H1 (cell line): ENCODE results near the gene RND2. TPM values are rescaled to one million over a fixed set of nuclear protein-coding genes. Genes with fewer than 3 reads are reported as not detected.
A peak's percentile ranks its signal among the peaks of the same experiment; 100 is the strongest.

Experiments used
- CTCF ChIA-PET: fragments of 300-600 bp; sonication (Branson Sonifier 250); formaldehyde crosslinking; loops from one replicate; lab custom pipeline; 2021; ENCODE audit not compliant: partially characterized antibody; lab: Charles Lee
- POLR2A ChIA-PET: fragments of 300-600 bp; sonication (Branson Sonifier 250); formaldehyde crosslinking; loops from one replicate; lab custom pipeline; 2021; ENCODE audit warnings: inconsistent platforms; ENCODE audit not compliant: partially characterized antibody; lab: Charles Lee
- DNase-seq, 2 experiments: peaks; one replicate each; pipeline versions ENCODE4 v3.0.0 to v3.0.0-alpha.2; 2010 to 2022; ENCODE audit warnings: low spot score in 2 of 2, low read depth in 1 of 2, mixed read lengths in 1 of 2
- FAIRE-seq: peaks from 2 replicates; lab custom pipeline; 2011; peaks lifted over from hg19 to GRCh38; lab: Jason Lieb, UNC
- H2AFZ ChIP-seq: 2 replicates; pipeline ENCODE4 v1.8.1; 2012; ENCODE audit warnings: low read length, inconsistent platforms
- H2AK5ac ChIP-seq: 2 replicates; pipeline ENCODE4 v1.6.1; 2013; ENCODE audit warnings: low read depth, low read length
- H2BK120ac ChIP-seq: replicated peaks from 2 replicates; pipeline ENCODE3; 2013; ENCODE audit warnings: low read depth, low read length, inconsistent platforms
- H2BK12ac ChIP-seq: 2 replicates; pipeline ENCODE4 v1.6.1; 2013; ENCODE audit warnings: low read depth, low read length
- H2BK15ac ChIP-seq: 2 replicates; pipeline ENCODE4 v1.6.1; 2013; ENCODE audit warnings: low read length
- H2BK20ac ChIP-seq: 2 replicates; pipeline ENCODE4 v1.6.1; 2013; ENCODE audit warnings: low read length
- H2BK5ac ChIP-seq: 2 replicates; pipeline ENCODE4 v1.6.1; 2013; ENCODE audit warnings: low read depth, low read length
- H3K14ac ChIP-seq: 2 replicates; pipeline ENCODE4 v1.6.1; 2013; ENCODE audit warnings: inconsistent platforms; ENCODE audit not compliant: insufficient read length
- H3K18ac ChIP-seq: 2 replicates; pipeline ENCODE4 v1.6.1; 2013; ENCODE audit warnings: low read length; ENCODE audit errors: extremely low read depth
- H3K23ac ChIP-seq: 2 replicates; pipeline ENCODE4 v1.6.1; 2013; ENCODE audit warnings: inconsistent platforms; ENCODE audit not compliant: insufficient read length
- H3K23me2 ChIP-seq: 2 replicates; pipeline ENCODE4 v1.6.1; 2013; ENCODE audit warnings: low read depth, low read length
- H3K27ac ChIP-seq: 2 replicates; pipeline ENCODE4 v1.6.1; 2011; ENCODE audit warnings: low read depth, low read length, inconsistent platforms
- H3K27me3 ChIP-seq, 4 experiments: replicated peaks in 1 of 4; 1 replicate in 1 of 4; 2 replicates in 3 of 4; pipeline versions ENCODE4 v1.6.1 to v1.8.1; 2011 to 2013; ENCODE audit warnings: low read length in 3 of 4, mild to moderate bottlenecking in 3 of 4, inconsistent platforms in 2 of 4, mixed read lengths in 2 of 4, moderate library complexity in 1 of 4; ENCODE audit not compliant: control insufficient read depth in 3 of 4, insufficient read depth in 3 of 4; ENCODE audit errors: extremely low read depth in 1 of 4
- H3K36me3 ChIP-seq, 4 experiments: 2 replicates each; pipeline versions ENCODE4 v1.6.1 to v1.8.1; 2011 to 2013; ENCODE audit warnings: mild to moderate bottlenecking in 4 of 4, low read length in 3 of 4, moderate library complexity in 2 of 4, control low read depth in 1 of 4, inconsistent platforms in 1 of 4; ENCODE audit not compliant: insufficient read depth in 4 of 4, control insufficient read depth in 2 of 4
- H3K4ac ChIP-seq: replicated peaks from 2 replicates; pipeline ENCODE3; 2013; ENCODE audit warnings: low read length, low read depth, mixed read lengths, inconsistent platforms; ENCODE audit not compliant: insufficient read length
- H3K4me1 ChIP-seq, 4 experiments: replicated peaks in 1 of 4; 1 replicate in 1 of 4; 2 replicates in 3 of 4; pipeline versions ENCODE4 v1.6.1 to v1.8.1; 2011 to 2013; ENCODE audit warnings: low read length in 3 of 4, inconsistent platforms in 2 of 4, mixed read lengths in 1 of 4; ENCODE audit not compliant: insufficient read depth in 4 of 4, control insufficient read depth in 3 of 4
- H3K4me2 ChIP-seq, 2 experiments: 2 replicates each; pipeline versions ENCODE4 v1.6.1 to v1.8.1; 2011 to 2013; ENCODE audit warnings: low read depth in 2 of 2, low read length in 2 of 2, control low read depth in 1 of 2, inconsistent platforms in 1 of 2, mild to moderate bottlenecking in 1 of 2; ENCODE audit not compliant: insufficient read depth in 1 of 2
- H3K4me3 ChIP-seq, 4 experiments: fragments of 200-600, 300-600 bp in 1 of 4; sonication (generic), shearing (Covaris generic), sonication (Bioruptor Twin) in 1 of 4; 2 replicates each; pipeline versions ENCODE4 v1.5.1 to v1.8.1; 2011 to 2016; ENCODE audit warnings: low read length in 4 of 4, low read depth in 3 of 4, control low read depth in 2 of 4, inconsistent platforms in 2 of 4, mild to moderate bottlenecking in 2 of 4, mixed read lengths in 1 of 4, moderate library complexity in 1 of 4; ENCODE audit not compliant: insufficient read depth in 2 of 4; ENCODE audit errors: extremely low read depth in 1 of 4
- H3K56ac ChIP-seq: replicated peaks from 2 replicates; pipeline ENCODE3; 2013; ENCODE audit warnings: low read depth, mild to moderate bottlenecking, mixed read lengths, low read length, inconsistent platforms; ENCODE audit not compliant: insufficient read length
- H3K79me1 ChIP-seq: 2 replicates; pipeline ENCODE4 v1.6.1; 2013; ENCODE audit warnings: low read depth, low read length, control low read depth
- H3K79me2 ChIP-seq, 2 experiments: 2 replicates each; pipeline versions ENCODE4 v1.6.1 to v1.8.1; 2012 to 2013; ENCODE audit warnings: low read length in 2 of 2, mild to moderate bottlenecking in 2 of 2, inconsistent platforms in 1 of 2; ENCODE audit not compliant: insufficient read depth in 2 of 2, control insufficient read depth in 1 of 2
- H3K9ac ChIP-seq, 4 experiments: replicated peaks in 1 of 4; 1 replicate in 1 of 4; 2 replicates in 3 of 4; pipeline versions ENCODE4 v1.6.1 to v1.8.1; 2011 to 2013; ENCODE audit warnings: low read depth in 3 of 4, low read length in 3 of 4, control low read depth in 2 of 4, mild to moderate bottlenecking in 2 of 4, moderate library complexity in 2 of 4, inconsistent platforms in 1 of 4; ENCODE audit errors: extremely low read depth in 1 of 4
- H3K9me3 ChIP-seq, 2 experiments: 2 replicates each; pipeline versions ENCODE4 v1.6.1 to v1.8.1; 2012 to 2013; ENCODE audit warnings: mild to moderate bottlenecking in 2 of 2, moderate library complexity in 2 of 2, control low read depth in 1 of 2, inconsistent platforms in 1 of 2, low read depth in 1 of 2, low read length in 1 of 2, mixed read lengths in 1 of 2; ENCODE audit not compliant: insufficient read depth in 2 of 2
- H4K20me1 ChIP-seq, 2 experiments: replicated peaks in 1 of 2; 2 replicates each; pipeline versions ENCODE3 to v1.8.1; 2011 to 2013; ENCODE audit warnings: inconsistent platforms in 2 of 2, low read length in 2 of 2, mild to moderate bottlenecking in 1 of 2; ENCODE audit not compliant: insufficient read depth in 2 of 2, control insufficient read depth in 1 of 2
- H4K5ac ChIP-seq: 2 replicates; pipeline ENCODE4 v1.6.1; 2013; ENCODE audit warnings: low read length, low read depth, mixed read lengths, inconsistent platforms; ENCODE audit not compliant: insufficient read length
- H4K8ac ChIP-seq: 2 replicates; pipeline ENCODE4 v1.8.0; 2013; ENCODE audit warnings: mild to moderate bottlenecking, moderate library complexity, low read length, inconsistent platforms; ENCODE audit not compliant: insufficient read depth; ENCODE audit errors: extremely low read depth
- H4K91ac ChIP-seq: replicated peaks from 2 replicates; pipeline ENCODE3; 2013; ENCODE audit warnings: low read length, mixed read lengths, inconsistent platforms; ENCODE audit not compliant: insufficient read length
- KDM4A ChIP-seq: IDR thresholded peaks from one replicate; pipeline ENCODE4 v1.7.1; 2012; ENCODE audit warnings: low read depth, mild to moderate bottlenecking, moderate library complexity, low read length, inconsistent platforms; ENCODE audit not compliant: severe bottlenecking
- SP1 ChIP-seq: IDR thresholded peaks from 2 replicates; pipeline ENCODE4 v1.6.1; 2011; ENCODE audit warnings: low read depth, low read length
- SUZ12 ChIP-seq: fragments of 200-600 bp; sonication (generic); IDR thresholded peaks from 2 replicates; pipeline ENCODE4 v1.6.1; 2012; ENCODE audit warnings: mild to moderate bottlenecking, inconsistent platforms, low read length, moderate library complexity, mixed read lengths
- WGBS, 2 experiments: shearing (Covaris generic) in 1 of 2; methylation state at CpG; one replicate each; pipeline versions ENCODE4 v1.1.6 to v1.1.7; 2013 to 2015; ENCODE audit warnings: low lambda C conversion rate in 2 of 2, mixed read lengths in 2 of 2, inconsistent platforms in 1 of 2, low coverage in 1 of 2, missing lambda C conversion rate in 1 of 2; ENCODE audit not compliant: insufficient replicate concordance in 2 of 2, insufficient coverage in 1 of 2, insufficient read length in 1 of 2; ENCODE audit errors: extremely low coverage in 1 of 2, missing lambda C conversion rate in 1 of 2; 5-methylcytosine and 5-hydroxymethylcytosine counted together
- polyA plus RNA-seq, 7 experiments: library from polyadenylated mRNA; depleted of rRNA in 3 of 7; stranded (reverse) in 5 of 7; unstranded in 2 of 7; fragments of >200 nt in 5 of 7; fragments of 200-250 nt in 2 of 7; gene quantifications; 1 replicate in 5 of 7; 2 replicates in 1 of 7; 4 replicates in 1 of 7; pipeline versions ENCODE4 v1.2.1 to v1.2.3, GENCODE V29; 2011 to 2013; ENCODE audit warnings: missing spikeins in 2 of 7, mixed read lengths in 2 of 7
- total RNA-seq: library from RNA; stranded (reverse); fragmentation: NEBNext Ultra II Directional; extraction: Animal tissue kit (Norgen Biotek cat#: 25700); gene quantifications from 2 replicates; pipeline ENCODE4 v1.2.1, GENCODE V29; 2021

The RND2 gene
- total and polyA plus RNA-seq, 2 of the 8 experiments (the other 6 are each of a cell fraction or from before 2014, with no cell fraction given), result 51.3 to 61.4 TPM

DNA sequence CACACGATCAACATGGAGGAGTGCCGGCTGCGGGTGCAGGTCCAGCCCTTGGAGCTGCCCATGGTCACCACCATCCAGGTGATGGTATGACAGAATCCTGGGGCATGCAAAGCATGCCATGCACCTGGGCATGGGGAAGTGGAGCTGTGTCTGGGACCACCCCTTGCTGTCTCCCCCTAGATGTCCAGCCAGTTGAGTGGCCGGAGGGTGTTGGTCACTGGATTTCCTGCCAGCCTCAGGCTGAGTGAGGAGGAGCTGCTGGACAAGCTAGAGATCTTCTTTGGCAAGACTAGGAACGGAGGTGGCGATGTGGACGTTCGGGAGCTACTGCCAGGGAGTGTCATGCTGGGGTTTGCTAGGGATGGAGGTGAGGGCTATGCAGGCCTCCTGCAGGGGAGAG lies 11.7 kb upstream of the RND2 start:
- H3K79me2 ChIP-seq, result peaks cover 0 to 6% of the 10 kb centered on the region in 2 experiments; a peak in 1 of 4 replicates
- DNase-seq (no peak), FAIRE-seq (no peak)
- 0 out of 2 replicates have a peak overlapping the region, but pooled peaks have one; percentile 27 for H2BK12ac ChIP-seq
- H3K9me3 ChIP-seq, result no peaks in the 10 kb centered on the region
- POLR2A ChIA-PET, result interaction anchor here (0.9 to 7.5 kb wide), 10 partner anchors 8 to 335 kb away, joined by 3 to 104 read pairs (median 4); partner anchors contain the start of genes IFI35, RPL27 and VAT1
- no peak overlapping the region for H3K9ac ChIP-seq
- 94% methylated on average over 8 of the region's 8 CpGs; no CpG with 5 or more reads in 1 of the 2 experiments for WGBS, 2 experiments
- no peak overlapping the region for H3K23ac ChIP-seq
- H4K20me1 ChIP-seq, result peaks cover 8% of the 10 kb centered on the region in 2 experiments
- no peak overlapping the region for H3K14ac ChIP-seq
- no peak overlapping the region for H2BK120ac ChIP-seq
- no peak overlapping the region for H3K4ac ChIP-seq
- no peaks in the 10 kb centered on the region; the same call in 1 of the 2 replicates for H3K23me2 ChIP-seq
- H2AFZ ChIP-seq, result no peak overlapping the region
- peak overlapping the region; percentile 80; the same call in 1 of the 2 replicates for H4K8ac ChIP-seq
- peaks cover 2 to 9% (median 4%) of the 10 kb centered on the region in 4 experiments; a peak in 6 of 7 replicates for H3K4me1 ChIP-seq
- no peak overlapping the region for H2BK20ac ChIP-seq
- no peak overlapping the region for H3K27ac ChIP-seq
- no peak overlapping the region for H3K4me3 ChIP-seq
- H2BK5ac ChIP-seq, result peak overlapping the region; percentile 44; the same call in 1 of the 2 replicates
- no peak overlapping the region for H3K4me2 ChIP-seq
- no peaks in the 10 kb centered on the region for H3K27me3 ChIP-seq
- no peak overlapping the region for H4K91ac ChIP-seq
- H3K36me3 ChIP-seq, result peaks cover 6 to 27% (median 9%) of the 10 kb centered on the region in 4 experiments; a peak in 7 of 8 replicates
- H4K5ac ChIP-seq, result no peak overlapping the region
- H2AK5ac ChIP-seq, result no peak overlapping the region
- no peak overlapping the region for H3K56ac ChIP-seq
- CTCF ChIA-PET, result interaction anchor here (0.6 to 1.2 kb wide), 3 partner anchors 10 to 159 kb away, joined by 3 to 5 read pairs (median 3); partner anchors contain the start of gene RPL27
- peak overlapping the region; percentile 78 for H2BK15ac ChIP-seq
- peaks cover 10% of the 10 kb centered on the region; the same call in 1 of the 2 replicates for H3K79me1 ChIP-seq
- no peak overlapping the region for H3K18ac ChIP-seq
- TF ChIP-seq SUZ12, result no peak
- TF ChIP-seq SP1, result no peak
- TF ChIP-seq KDM4A, result no peak
